GM10248 (cell line): ENCODE data around the gene PLA2G3.

ENCODE experiments used
- CTCF ChIA-PET: fragments of 300-600 bp; sonication (Branson Sonifier 250); formaldehyde crosslinking; extraction: SDS; loops from one replicate; lab custom pipeline; 2021; ENCODE audit warnings: antibody characterized with exemption; lab: Yijun Ruan, JAX
- POLR2A ChIA-PET: fragments of 350-650 bp; sonication (Branson Sonifier 250); formaldehyde crosslinking; extraction: SDS; loops from one replicate; lab custom pipeline; 2020; ENCODE audit warnings: antibody characterized with exemption; lab: Yijun Ruan, JAX
- DNase-seq: peaks from one replicate; pipeline ENCODE4 v3.0.0; 2012; ENCODE audit errors: extremely low spot score
- TF ChIP-seq, protein P1 (sequence below): IDR thresholded peaks from 2 replicates; pipeline ENCODE4 v1.5.1; 2012; ENCODE audit warnings: mild to moderate bottlenecking, low read depth; ENCODE audit errors: extremely low read depth, missing control alignments, control extremely low read depth

The PLA2G3 gene

DNA sequence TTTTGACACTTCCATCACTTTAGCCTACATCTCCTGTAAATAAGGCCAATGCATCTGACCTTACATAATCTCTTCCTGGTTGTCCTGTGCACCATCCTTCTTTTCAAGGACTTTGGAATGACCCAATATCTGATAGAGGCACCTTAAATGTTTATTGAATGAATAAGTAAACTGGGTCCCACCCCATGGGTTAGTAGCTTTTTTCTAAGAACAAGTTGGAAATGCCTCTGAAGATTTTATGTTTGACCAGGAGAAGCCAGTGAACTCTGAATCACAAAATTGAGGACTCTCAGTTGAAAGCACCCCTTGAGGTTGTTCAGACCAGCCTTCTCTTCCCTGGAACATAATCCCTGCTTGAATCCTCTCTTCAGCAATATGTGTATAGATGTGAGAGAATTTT, 21.1 kb upstream of the PLA2G3 start:
- ChIA-PET CTCF (interaction anchor here (1.0 to 2.2 kb wide), 6 partner anchors 13 to 76 kb away, joined by 3 to 7 read pairs (median 4); partner anchors contain the start of genes LIMK2 and SELENOM), POLR2A (interaction anchor here (0.6 to 0.7 kb wide), 3 partner anchors 10 to 80 kb away, joined by 3 to 8 read pairs (median 4); partner anchors contain the start of gene SMTN)
- DNase-seq: no peak
- TF ChIP-seq, protein P1, sequence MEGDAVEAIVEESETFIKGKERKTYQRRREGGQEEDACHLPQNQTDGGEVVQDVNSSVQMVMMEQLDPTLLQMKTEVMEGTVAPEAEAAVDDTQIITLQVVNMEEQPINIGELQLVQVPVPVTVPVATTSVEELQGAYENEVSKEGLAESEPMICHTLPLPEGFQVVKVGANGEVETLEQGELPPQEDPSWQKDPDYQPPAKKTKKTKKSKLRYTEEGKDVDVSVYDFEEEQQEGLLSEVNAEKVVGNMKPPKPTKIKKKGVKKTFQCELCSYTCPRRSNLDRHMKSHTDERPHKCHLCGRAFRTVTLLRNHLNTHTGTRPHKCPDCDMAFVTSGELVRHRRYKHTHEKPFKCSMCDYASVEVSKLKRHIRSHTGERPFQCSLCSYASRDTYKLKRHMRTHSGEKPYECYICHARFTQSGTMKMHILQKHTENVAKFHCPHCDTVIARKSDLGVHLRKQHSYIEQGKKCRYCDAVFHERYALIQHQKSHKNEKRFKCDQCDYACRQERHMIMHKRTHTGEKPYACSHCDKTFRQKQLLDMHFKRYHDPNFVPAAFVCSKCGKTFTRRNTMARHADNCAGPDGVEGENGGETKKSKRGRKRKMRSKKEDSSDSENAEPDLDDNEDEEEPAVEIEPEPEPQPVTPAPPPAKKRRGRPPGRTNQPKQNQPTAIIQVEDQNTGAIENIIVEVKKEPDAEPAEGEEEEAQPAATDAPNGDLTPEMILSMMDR: no peak

DNA sequence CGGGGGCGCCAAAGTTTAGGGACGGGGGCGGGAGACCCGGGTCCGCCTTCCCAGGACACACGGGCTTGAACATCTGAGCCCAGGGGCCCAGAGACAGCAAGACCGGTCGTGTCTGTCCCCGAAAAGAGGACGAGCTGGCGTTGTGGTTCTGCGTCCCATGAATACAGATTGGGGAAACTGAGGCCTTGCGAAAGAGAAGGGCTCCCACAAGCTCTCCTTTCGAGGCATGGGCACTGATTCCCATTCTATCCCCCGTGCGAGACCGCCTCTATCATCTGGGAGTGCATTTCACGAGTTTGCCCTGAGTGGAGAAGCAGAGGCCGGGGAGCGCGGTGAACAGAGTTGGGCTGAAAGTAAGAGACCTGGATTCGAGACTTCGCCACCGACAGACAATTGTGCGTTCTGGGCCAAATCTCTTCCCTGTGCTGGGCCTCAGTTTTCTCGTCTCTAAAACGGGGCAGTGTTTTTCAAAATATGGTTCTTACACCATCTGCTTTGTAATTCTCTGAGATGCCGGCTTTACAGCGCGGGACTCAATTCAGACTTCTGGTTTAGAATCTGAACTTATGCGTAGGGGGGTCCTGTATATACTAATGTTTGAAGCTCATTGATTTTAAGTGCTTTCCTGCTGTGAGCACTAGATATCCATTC, 20.1 kb upstream of the PLA2G3 start:
- POLR2A ChIA-PET: interaction anchor here (0.5 to 0.7 kb wide), 3 partner anchors 14 to 495 kb away, joined by 3 to 7 read pairs (median 3); no protein-coding TSS in a partner anchor
- no peak for DNase-seq
- CTCF ChIA-PET: interaction anchor here (1.1 to 2.2 kb wide), 7 partner anchors 14 to 112 kb away, joined by 3 to 7 read pairs (median 4); partner anchors contain the start of genes LIMK2 and SELENOM
- TF ChIP-seq, protein P1: no peak

DNA sequence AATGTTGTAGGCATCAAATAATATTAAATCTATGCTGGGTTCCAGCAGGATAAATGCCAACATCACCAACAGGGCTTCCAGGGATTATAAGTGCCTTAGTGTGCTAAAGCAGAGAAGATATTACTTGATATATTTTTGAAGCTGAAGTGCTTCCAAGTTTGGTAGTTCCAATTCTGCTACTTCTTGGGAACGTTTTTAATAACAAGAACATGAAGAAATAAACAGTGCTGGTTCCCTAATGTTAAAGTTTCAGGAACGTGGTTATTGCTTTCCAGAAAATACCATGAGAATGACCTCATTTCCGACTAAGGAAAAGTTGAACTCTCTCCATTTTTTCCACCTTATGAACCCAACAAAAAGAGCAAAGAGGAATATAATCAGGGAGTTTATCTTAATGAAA, 15.1 kb upstream of the PLA2G3 start:
- TF ChIP-seq, protein P1: no peak
- CTCF ChIA-PET: interaction anchor here (1.0 to 1.6 kb wide), 2 partner anchors 11 to 70 kb away, joined by 3 read pairs; no protein-coding TSS in a partner anchor
- POLR2A ChIA-PET: no interaction called here
- no peak for DNase-seq

DNA sequence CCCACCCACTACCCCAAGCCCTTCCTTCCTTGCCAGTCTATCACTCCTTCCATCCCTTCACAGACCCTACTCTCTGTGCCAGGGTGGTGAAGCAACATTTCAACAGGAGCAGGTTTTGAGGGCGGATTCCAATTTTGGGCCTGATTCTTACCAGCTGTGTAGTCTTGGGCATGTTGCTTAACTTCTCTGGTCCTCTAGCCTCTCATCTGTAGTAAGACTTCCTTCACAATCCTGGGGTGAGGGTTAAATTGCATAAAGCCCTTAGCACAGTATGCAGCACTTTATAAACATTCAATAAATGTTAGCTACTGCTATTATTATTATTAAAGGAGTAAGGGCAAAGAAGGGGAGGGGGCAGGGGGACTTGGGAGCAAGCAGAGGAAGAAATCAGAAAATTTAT, 14.7 kb upstream of the PLA2G3 start:
- ChIA-PET POLR2A (no interaction called here), CTCF (interaction anchor here (1.0 to 1.3 kb wide), 2 partner anchors 66 to 70 kb away, joined by 3 read pairs; no protein-coding TSS in a partner anchor)

DNA sequence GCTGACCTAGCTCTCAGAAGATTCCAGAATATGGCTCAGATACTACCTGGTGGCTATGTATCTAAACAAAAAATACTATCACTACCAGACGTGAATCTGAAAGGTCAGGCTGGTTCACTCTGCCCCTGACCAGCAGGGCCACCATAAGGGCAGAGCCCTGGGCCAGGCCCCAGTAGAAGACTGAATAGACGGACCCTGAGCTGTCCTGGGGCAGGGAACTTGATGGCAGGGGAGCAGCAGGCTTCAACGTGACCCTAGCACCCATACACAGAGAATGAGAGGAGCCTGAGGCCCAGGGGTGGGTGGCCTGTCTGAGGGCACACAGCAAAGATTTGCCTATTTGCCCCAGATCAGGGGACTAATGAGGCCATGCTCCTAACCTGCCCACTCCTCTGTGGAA, 13.0 kb upstream of the PLA2G3 start:
- TF ChIP-seq, protein P1: no peak
- no peak for DNase-seq
- CTCF ChIA-PET: interaction anchor here (1.2 to 1.3 kb wide), 2 partner anchors 64 to 72 kb away, joined by 3 read pairs; no protein-coding TSS in a partner anchor
- POLR2A ChIA-PET: interaction anchor here (0.7 kb wide), 1 partner anchor 16 kb away, joined by 3 read pairs; no protein-coding TSS in a partner anchor

More for the DNA sequence above, 14.7 kb upstream of the PLA2G3 start:
- DNase-seq: no peak
- TF ChIP-seq, protein P1: no peak

DNA sequence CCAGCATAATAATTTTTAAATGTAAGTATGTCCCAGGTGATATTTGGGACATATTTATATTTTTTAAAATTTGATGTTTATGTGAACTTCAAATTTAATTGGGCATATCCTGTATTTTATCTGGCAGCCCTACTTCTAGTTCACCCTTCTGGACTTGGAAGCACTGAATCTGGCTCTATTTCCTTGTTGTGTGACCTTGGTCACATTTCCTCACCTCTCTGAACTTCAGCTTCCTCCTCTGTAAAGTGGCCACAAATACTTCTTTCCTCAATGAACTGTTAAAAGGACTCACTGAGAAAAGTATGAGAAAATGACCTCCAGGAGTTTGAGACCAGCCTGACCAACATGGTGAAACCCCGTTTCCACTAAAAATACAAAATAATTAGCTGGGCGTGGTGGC, 11.6 kb upstream of the PLA2G3 start:
- CTCF ChIA-PET: interaction anchor here (1.0 kb wide), 1 partner anchor 9 kb away, joined by 3 read pairs; no protein-coding TSS in a partner anchor
- DNase-seq: no peak
- TF ChIP-seq, protein P1: no peak
- POLR2A ChIA-PET: no interaction called here
